HUES64 (cell line): ENCODE data around the gene POGLUT3.

ENCODE experiments used
- H3K27ac ChIP-seq: 2 replicates; pipeline ENCODE4 v1.7.0; 2013; ENCODE audit warnings: low read depth, low read length, inconsistent platforms
- H3K27me3 ChIP-seq: 2 replicates; pipeline ENCODE4 v1.6.1; 2013; ENCODE audit warnings: mild to moderate bottlenecking, low read length; ENCODE audit not compliant: insufficient read depth
- H3K36me3 ChIP-seq: 2 replicates; pipeline ENCODE4 v1.6.1; 2013; ENCODE audit warnings: mild to moderate bottlenecking, low read length; ENCODE audit not compliant: insufficient read depth
- H3K4me1 ChIP-seq: 2 replicates; pipeline ENCODE4 v1.6.1; 2013; ENCODE audit warnings: mild to moderate bottlenecking, low read length, moderate library complexity; ENCODE audit not compliant: insufficient read depth
- H3K4me3 ChIP-seq: 2 replicates; pipeline ENCODE4 v1.5.1; 2013; ENCODE audit warnings: mild to moderate bottlenecking, low read length, moderate library complexity
- H3K9ac ChIP-seq: 2 replicates; pipeline ENCODE4 v1.6.1; 2013; ENCODE audit warnings: mild to moderate bottlenecking, low read depth, low read length
- H3K9me3 ChIP-seq: 2 replicates; pipeline ENCODE4 v1.6.1; 2013; ENCODE audit warnings: low read depth, low read length; ENCODE audit not compliant: insufficient read depth
- WGBS: fragments of 150-250, 120-280 bp; methylation state at CpG from one replicate; pipeline ENCODE4 v1.1.7; 2013; ENCODE audit warnings: missing lambda C conversion rate; 5-methylcytosine and 5-hydroxymethylcytosine counted together

The POGLUT3 gene

GRCh38 chr11:108500169-108500568 is 2.0 kb upstream of the POGLUT3 start:
- WGBS: 94% methylated on average over 4 of the region's 4 CpGs
- Histone ChIP-seq H3K4me3 (no peak overlapping the region), H3K27me3 (peaks cover 8% of the 10 kb centered on the region), H3K4me1 (peaks cover 10% of the 10 kb centered on the region; the same call in 1 of the 2 replicates), H3K9me3 (no peaks in the 10 kb centered on the region), H3K36me3 (no peaks in the 10 kb centered on the region), H3K27ac (no peak overlapping the region), H3K9ac (no peak overlapping the region)

- peak overlapping the region; percentile 79 for H3K9ac ChIP-seq
- no peaks in the 10 kb centered on the region for H3K36me3 ChIP-seq
- H3K27ac ChIP-seq: no peak overlapping the region
- peaks cover 10% of the 10 kb centered on the region; the same call in 1 of the 2 replicates for H3K4me1 ChIP-seq
- peaks cover 8% of the 10 kb centered on the region for H3K27me3 ChIP-seq
- no peaks in the 10 kb centered on the region for H3K9me3 ChIP-seq
- H3K4me3 ChIP-seq: peak overlapping the region; percentile 62
- 90% methylated on average over 27 of the region's 29 CpGs for WGBS
Observed at GRCh38 chr11:108498816-108499408, 728 bp upstream of the POGLUT3 start.

- peak overlapping the region; percentile 79 for H3K9ac ChIP-seq
- peaks cover 8% of the 10 kb centered on the region for H3K27me3 ChIP-seq
- H3K36me3 ChIP-seq: no peaks in the 10 kb centered on the region
- peak overlapping the region; percentile 62 for H3K4me3 ChIP-seq
- H3K4me1 ChIP-seq: peaks cover 10% of the 10 kb centered on the region; the same call in 1 of the 2 replicates
- WGBS: 3% methylated on average over 30 of the region's 30 CpGs
- peak overlapping the region; percentile 78 for H3K27ac ChIP-seq
- H3K9me3 ChIP-seq: no peaks in the 10 kb centered on the region
Observed at GRCh38 chr11:108497317-108498045, 703 bp downstream of the POGLUT3 start.

GRCh38 chr11:108496643-108497256 is 1.4 kb downstream of the POGLUT3 start:
- 92% methylated on average over 7 of the region's 7 CpGs for WGBS
- H3K27ac ChIP-seq: 0 out of 2 replicates have a peak overlapping the region, but pooled peaks have one; percentile 8

GRCh38 chr11:108495326-108495725 is 2.9 kb downstream of the POGLUT3 start:
- WGBS: 98% methylated on average over 3 of the region's 3 CpGs
- Histone ChIP-seq H3K36me3 (0 out of 2 replicates have a peak, but pooled peaks cover 3% of the 10 kb centered on the region), H3K4me3 (no peak overlapping the region), H3K27ac (no peak overlapping the region), H3K27me3 (peaks cover 8% of the 10 kb centered on the region), H3K9ac (no peak overlapping the region), H3K9me3 (no peaks in the 10 kb centered on the region), H3K4me1 (peaks cover 10% of the 10 kb centered on the region; the same call in 1 of the 2 replicates)

More at GRCh38 chr11:108496643-108497256, 1.4 kb downstream of the POGLUT3 start:
- Histone ChIP-seq H3K4me1 (peaks cover 10% of the 10 kb centered on the region; the same call in 1 of the 2 replicates), H3K4me3 (peak overlapping the region; percentile 62), H3K27me3 (peaks cover 8% of the 10 kb centered on the region), H3K9me3 (no peaks in the 10 kb centered on the region), H3K36me3 (no peaks in the 10 kb centered on the region), H3K9ac (no peak overlapping the region)

- Histone ChIP-seq H3K4me1 (peaks cover 10% of the 10 kb centered on the region; the same call in 1 of the 2 replicates), H3K27me3 (peaks cover 4% of the 10 kb centered on the region), H3K4me3 (no peak overlapping the region), H3K27ac (no peak overlapping the region; the same call in 1 of the 2 replicates), H3K9me3 (no peaks in the 10 kb centered on the region), H3K36me3 (0 out of 2 replicates have a peak, but pooled peaks cover 3% of the 10 kb centered on the region), H3K9ac (no peak overlapping the region)
- 91% methylated on average over 6 of the region's 6 CpGs for WGBS
Observed at GRCh38 chr11:108494182-108494581, 4.0 kb downstream of the POGLUT3 start.

GRCh38 chr11:108491936-108492335 is 6.2 kb downstream of the POGLUT3 start:
- WGBS: 94% methylated on average over 2 of the region's 3 CpGs

GRCh38 chr11:108486828-108487227 is 11.4 kb downstream of the POGLUT3 start:
- Histone ChIP-seq H3K4me1 (no peaks in the 10 kb centered on the region), H3K4me3 (no peak overlapping the region), H3K9ac (no peak overlapping the region), H3K27me3 (no peaks in the 10 kb centered on the region), H3K9me3 (no peaks in the 10 kb centered on the region), H3K27ac (no peak overlapping the region), H3K36me3 (peaks cover 39% of the 10 kb centered on the region)
- 75% methylated on average over 3 of the region's 3 CpGs for WGBS

More at GRCh38 chr11:108491936-108492335, 6.2 kb downstream of the POGLUT3 start:
- peaks cover 6% of the 10 kb centered on the region; the same call in 1 of the 2 replicates for H3K4me1 ChIP-seq
- H3K9ac ChIP-seq: no peak overlapping the region
- H3K36me3 ChIP-seq: peaks cover 11% of the 10 kb centered on the region
- no peaks in the 10 kb centered on the region for H3K27me3 ChIP-seq
- H3K27ac ChIP-seq: no peak overlapping the region
- no peak overlapping the region for H3K4me3 ChIP-seq
- H3K9me3 ChIP-seq: no peaks in the 10 kb centered on the region

GRCh38 chr11:108486331-108486730 is 11.9 kb downstream of the POGLUT3 start:
- no peak overlapping the region for H3K27ac ChIP-seq
- 100% methylated on average over 3 of the region's 3 CpGs for WGBS
- peaks cover 43% of the 10 kb centered on the region for H3K36me3 ChIP-seq
- no peak overlapping the region for H3K9ac ChIP-seq
- H3K9me3 ChIP-seq: no peaks in the 10 kb centered on the region
- no peaks in the 10 kb centered on the region for H3K27me3 ChIP-seq
- no peaks in the 10 kb centered on the region for H3K4me1 ChIP-seq
- no peak overlapping the region for H3K4me3 ChIP-seq

- Histone ChIP-seq H3K27ac (no peak overlapping the region), H3K9ac (no peak overlapping the region), H3K4me1 (no peaks in the 10 kb centered on the region), H3K36me3 (peaks cover 50% of the 10 kb centered on the region), H3K9me3 (no peaks in the 10 kb centered on the region), H3K27me3 (no peaks in the 10 kb centered on the region), H3K4me3 (no peak overlapping the region)
Observed at GRCh38 chr11:108483163-108483562, 15.0 kb downstream of the POGLUT3 start.
